CD4-positive, alpha-beta T cell treated with Interleukin-21 for 1 hour (primary cell): ENCODE results near the gene EYA2.

Experiments used
- DNase-seq: peaks from one replicate; pipeline ENCODE4 v3.0.0-alpha.2; 2020

The EYA2 gene

GRCh38 chr20:47013606-47014005 lies 119.0 kb downstream of the EYA2 start:
- no peak for DNase-seq

- no peak for DNase-seq
Observed at GRCh38 chr20:47016068-47016664, 121.5 kb downstream of the EYA2 start.

- DNase-seq: no peak
Observed at GRCh38 chr20:47018381-47018780, 123.7 kb downstream of the EYA2 start.

- no peak for DNase-seq
Observed at GRCh38 chr20:47019121-47019824, 124.6 kb downstream of the EYA2 start.

GRCh38 chr20:47020231-47020630 lies 125.6 kb downstream of the EYA2 start:
- DNase-seq: no peak

- DNase-seq: no peak
Observed at GRCh38 chr20:47021850-47022249, 127.2 kb downstream of the EYA2 start.

GRCh38 chr20:47024461-47024937 lies 129.9 kb downstream of the EYA2 start:
- no peak for DNase-seq

GRCh38 chr20:47027042-47027441 lies 132.4 kb downstream of the EYA2 start:
- DNase-seq: no peak

- DNase-seq: no peak
Observed at GRCh38 chr20:47027456-47027855, 132.8 kb downstream of the EYA2 start.

GRCh38 chr20:47028487-47028886 lies 133.8 kb downstream of the EYA2 start:
- no peak for DNase-seq

- no peak for DNase-seq
Observed at GRCh38 chr20:47029845-47030244, 135.2 kb downstream of the EYA2 start.

GRCh38 chr20:47030271-47030810 lies 135.7 kb downstream of the EYA2 start:
- DNase-seq: no peak

- DNase-seq: no peak
Observed at GRCh38 chr20:47031004-47031403, 136.4 kb downstream of the EYA2 start.

GRCh38 chr20:47031821-47032220 lies 137.2 kb downstream of the EYA2 start:
- no peak for DNase-seq

- no peak for DNase-seq
Observed at GRCh38 chr20:47032933-47033578, 138.4 kb downstream of the EYA2 start.

GRCh38 chr20:47033665-47034064 lies 139.0 kb downstream of the EYA2 start:
- DNase-seq: no peak

- DNase-seq: no peak
Observed at GRCh38 chr20:47035026-47035590, 140.5 kb downstream of the EYA2 start.

- no peak for DNase-seq
Observed at GRCh38 chr20:47036091-47036870, 141.6 kb downstream of the EYA2 start.

GRCh38 chr20:47038566-47039560 lies 144.2 kb downstream of the EYA2 start:
- DNase-seq: no peak

- no peak for DNase-seq
Observed at GRCh38 chr20:47040506-47041125, 146.0 kb downstream of the EYA2 start.

GRCh38 chr20:47041396-47041899 lies 146.8 kb downstream of the EYA2 start:
- DNase-seq: no peak
